ENCODE data around the gene ANKAR. TPM values are rescaled to one million over a fixed set of nuclear protein-coding genes. Genes with fewer than 3 reads are reported as not detected.

The ANKAR gene
- total RNA-seq, result 0.67 and 1.3 TPM in 2 replicates

GRCh38 chr2:189674374-189675112, at the start of gene ANKAR:
ANKAR (plus strand) TSS chr2:189674670; CDS start chr2:189676491, 1,821 bp downstream.

GRCh38 chr2:189661148-189661956, 13.1 kb upstream of the ANKAR start, which contains the start of gene ASNSD1:
ASNSD1 (plus strand) TSS chr2:189661459; CDS start chr2:189666133, 4,674 bp downstream.

Other genes with a start within 250 kb of the ANKAR start
- gene WDR75, start 233.2 kb upstream of the ANKAR start, total RNA-seq, result 34.2 and 39.0 TPM in 2 replicates
- gene SLC40A1, start 93.9 kb upstream of the ANKAR start, total RNA-seq, result 1.7 and 2.1 TPM in 2 replicates
- 31.4 and 40.9 TPM in 2 replicates for gene ASNSD1, start 13.2 kb upstream of the ANKAR start, total RNA-seq
- 10.0 and 12.4 TPM in 2 replicates for gene OSGEPL1, start 88.1 kb downstream of the ANKAR start, total RNA-seq
- gene ORMDL1, start 109.7 kb downstream of the ANKAR start, total RNA-seq, result 36.3 and 40.9 TPM in 2 replicates
- gene PMS1, start 109.8 kb downstream of the ANKAR start, total RNA-seq, result 11.6 and 16.0 TPM in 2 replicates

All from bronchus fibroblast of lung (primary cell).